Measurements from ENCODE around the gene RABGAP1L.
"Not testable (repeated sequence)": the region's sequence is repeated elsewhere in the genome, so short reads cannot be mapped to it uniquely, and the experiment has no call there.

RABGAP1L gene

DNA sequence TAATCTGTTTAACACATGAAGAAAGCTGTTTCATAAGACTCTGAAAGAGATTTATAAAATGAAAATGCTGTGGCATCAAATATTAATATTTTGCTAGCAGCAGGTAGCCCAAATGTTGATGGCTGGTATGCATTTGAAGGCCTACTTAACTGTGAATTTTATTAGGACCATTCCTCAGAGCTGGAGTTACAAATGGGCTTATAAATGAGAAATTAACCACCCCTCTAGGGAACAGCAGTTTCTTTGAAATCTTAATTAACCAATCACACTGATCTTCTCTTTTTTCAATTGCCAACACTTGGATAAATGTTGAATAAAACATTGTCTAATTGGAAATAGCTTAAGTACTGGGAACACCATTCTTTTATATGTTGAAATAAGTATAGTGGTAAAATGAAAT, 418.4 kb downstream of the RABGAP1L start:
- DNase-seq (ENCODE audit: low read depth) = no peak

- DNase-seq (ENCODE audit: low read depth) = no peak
These were observed 421.5 kb downstream of the RABGAP1L start for GRCh38 chr1:174580801-174581200.

DNA sequence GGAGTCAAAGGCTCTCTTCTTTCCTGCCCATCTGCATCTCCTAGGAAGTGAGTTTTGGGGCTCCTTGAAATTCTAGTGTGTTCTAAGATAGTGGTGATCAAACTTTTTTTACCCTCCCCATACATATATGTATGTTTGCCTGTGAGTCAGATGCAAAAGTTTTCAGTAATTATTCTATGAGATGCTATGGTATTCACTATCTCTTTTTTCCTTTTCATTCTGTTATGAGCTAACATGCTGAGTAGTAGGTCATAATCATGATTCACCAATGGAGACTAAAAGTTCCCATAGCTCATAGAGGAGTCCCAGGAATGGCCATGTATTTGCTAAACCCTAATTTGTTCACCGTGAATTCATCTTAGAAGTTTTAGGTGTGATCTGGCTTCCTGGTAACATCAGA, 424.0 kb downstream of the RABGAP1L start:
- no peak for DNase-seq (ENCODE audit: low read depth)

DNA sequence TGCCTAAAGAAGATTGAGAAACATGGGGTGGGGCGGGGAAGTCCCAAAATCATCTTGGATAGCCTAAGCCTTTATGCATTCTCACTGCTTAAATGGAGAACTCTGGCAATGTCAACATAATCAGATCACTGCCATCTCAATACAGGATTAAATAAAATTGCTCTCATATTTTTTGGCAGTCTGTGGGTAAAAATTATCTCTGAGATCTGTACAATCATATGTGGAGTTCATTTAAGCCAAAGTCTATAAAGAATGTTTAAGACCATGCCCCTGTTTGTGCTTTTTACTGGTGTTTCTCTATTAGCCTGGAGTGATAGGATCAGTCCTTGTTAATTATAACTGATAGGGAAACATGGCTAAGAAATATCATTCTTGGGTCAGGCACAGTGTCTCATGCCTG, 424.8 kb downstream of the RABGAP1L start:
- no peak for DNase-seq (ENCODE audit: low read depth)

DNA sequence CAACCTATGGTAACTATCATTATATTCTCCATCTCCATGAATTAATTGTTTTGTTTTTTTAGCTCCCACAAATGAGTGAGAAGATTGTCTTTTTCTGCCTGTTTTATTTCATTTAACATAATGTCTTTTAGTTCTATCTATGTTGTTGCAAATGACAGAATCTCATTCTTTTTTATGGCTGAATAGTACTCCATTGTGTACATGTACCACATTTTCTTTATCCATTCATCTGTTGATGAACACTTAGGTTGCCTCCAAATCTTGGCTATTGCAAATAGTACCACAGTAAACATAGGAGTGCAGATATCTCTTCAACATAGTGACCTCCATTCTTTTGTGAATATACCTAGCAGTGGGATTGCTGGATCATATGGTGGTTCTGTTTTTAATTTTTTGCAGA, 429.3 kb downstream of the RABGAP1L start:
- not testable (repeated sequence) for DNase-seq (ENCODE audit: low read depth)

DNA sequence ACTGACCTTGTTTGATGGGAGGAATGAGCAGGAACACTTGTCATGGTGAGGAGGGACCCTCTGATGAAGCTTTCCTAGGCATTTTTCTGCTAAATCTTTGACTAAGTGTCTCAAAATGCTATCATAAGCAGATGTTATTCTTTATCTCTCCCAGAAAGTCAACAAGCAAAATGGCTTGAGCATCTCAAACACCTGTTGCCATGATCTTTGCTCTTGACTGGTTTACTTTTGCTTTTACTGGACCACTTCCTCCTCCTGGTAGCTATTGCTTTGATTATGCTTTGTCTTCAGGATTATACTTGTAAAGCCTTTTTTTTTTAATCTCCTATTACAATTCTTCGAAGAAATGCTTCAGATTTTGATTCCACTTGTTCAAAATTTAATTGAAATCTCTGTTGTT, 445.9 kb downstream of the RABGAP1L start:
- DNase-seq (ENCODE audit: low read depth) = no peak

DNA sequence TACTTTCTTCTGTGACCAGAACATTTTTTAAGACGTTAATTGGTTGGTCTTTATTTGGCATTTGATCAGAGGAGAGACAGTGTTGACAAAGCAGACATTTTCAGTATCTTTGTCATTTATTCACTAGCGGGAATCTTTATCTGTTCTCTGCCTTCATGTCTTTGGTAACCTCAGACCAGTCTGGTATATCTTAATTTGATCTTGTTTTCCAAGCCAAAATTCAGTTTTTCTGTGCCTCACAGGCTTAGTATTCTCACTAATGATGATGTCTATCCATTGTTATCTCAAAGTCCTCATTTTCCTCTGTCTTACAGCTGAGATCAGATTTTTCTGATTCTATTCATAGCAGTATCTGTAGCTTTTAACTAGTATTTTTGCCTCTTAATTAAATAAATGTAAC, 447.2 kb downstream of the RABGAP1L start:
- no peak for DNase-seq (ENCODE audit: low read depth)

GRCh38 chr1:174617905-174618304, 458.6 kb downstream of the RABGAP1L start:
- DNase-seq (ENCODE audit: low read depth) = not testable (repeated sequence)

DNA sequence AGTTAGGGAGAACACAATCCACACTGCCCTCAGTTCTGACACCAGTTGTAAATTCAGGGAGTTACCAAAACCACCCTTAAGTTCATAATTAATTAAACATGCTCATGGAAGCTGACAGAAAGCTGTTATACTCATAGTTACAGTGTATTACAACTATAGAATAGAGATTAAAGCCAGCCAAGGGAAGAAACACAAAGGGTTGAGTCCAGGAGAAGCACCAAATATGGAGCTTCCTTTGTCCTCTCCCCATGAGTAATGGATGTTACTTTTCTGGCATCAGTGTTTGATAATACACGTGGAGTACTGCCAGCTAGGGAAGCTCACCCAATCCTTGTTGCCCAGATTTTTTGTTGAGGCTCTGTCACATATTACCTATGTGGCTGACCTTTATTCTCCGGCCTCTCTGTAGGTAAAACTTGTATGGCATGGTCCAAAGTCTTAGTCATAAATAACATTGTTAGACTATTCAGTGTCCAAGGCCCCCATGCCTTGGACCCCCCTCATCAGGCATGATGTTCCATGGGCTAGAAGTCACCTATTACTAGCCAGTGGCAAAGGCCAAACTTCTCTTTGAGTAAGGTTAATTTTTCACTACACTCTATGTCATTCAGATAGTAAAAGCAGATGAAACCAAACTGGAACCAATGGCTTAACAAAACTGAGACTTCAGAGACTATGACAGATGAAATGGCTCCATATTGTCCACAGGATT, 464.2 kb downstream of the RABGAP1L start:
- DNase-seq (ENCODE audit: low read depth) = no peak

DNA sequence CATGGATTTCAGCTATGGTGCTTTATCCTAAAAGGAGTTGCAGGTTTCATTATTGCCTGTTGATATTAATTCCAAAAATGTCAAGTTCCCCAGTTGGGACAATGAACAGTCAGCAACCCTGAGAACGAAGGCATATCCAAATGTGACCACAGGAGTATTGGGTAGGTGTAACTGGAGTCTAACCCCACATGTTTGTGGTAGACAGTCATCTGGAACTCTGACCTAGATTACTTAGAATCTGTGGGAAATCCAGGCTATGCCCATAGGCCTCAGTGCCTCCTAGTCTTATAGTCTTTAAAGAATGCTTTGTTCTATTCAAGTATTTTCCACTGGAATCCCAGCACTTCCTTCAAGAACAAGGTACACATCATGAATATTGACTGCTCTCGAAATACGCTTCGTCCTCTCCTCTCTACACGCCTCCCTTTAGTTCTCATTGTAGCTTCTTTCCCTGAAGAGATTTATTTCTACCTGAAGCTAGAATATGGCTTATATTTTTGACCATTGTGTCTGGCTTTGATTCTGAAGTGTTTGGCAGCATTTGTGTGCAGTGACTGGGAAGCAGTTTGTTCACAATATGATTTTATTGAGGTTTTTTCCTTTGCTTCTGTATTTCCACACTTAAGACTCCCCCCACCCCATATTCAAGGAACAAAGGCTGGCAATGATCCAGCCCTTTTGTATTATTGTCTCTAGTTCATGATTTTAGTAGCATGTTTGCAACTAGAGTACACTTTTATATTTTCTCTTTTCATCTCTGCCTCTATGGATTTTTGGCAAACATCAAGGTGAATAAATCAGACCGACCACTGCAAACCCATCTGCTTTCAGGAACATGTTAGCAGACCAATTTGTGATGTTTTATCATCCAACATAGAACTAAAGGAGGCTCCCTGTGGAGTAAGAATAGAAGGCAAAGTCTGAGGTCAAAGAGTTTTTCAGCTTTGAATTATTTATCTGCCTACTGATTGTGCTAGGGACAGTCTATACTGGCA, 467.0 kb downstream of the RABGAP1L start:
- peak; percentile 4 for DNase-seq (ENCODE audit: low read depth)

GRCh38 chr1:174637487-174637886, 478.2 kb downstream of the RABGAP1L start:
- no peak for DNase-seq (ENCODE audit: low read depth)

DNA sequence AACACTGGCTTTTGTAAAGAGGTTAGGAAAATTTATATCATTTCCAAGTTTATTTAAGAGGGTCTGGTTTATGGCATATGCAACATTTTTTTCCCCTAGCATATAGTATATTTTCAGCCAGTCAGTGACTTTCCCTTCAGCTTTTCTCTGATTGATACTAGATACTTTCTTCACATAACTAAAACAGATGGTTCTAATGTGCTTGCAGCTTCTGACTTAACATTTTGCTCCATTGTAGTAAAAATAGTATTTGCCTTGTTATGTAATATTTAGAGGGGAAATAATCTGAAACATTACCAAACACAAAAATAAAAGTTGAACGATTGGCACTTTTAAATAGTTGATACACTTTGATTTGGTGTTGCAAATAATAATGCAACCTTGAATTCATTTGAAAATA, 480.1 kb downstream of the RABGAP1L start:
- no peak for DNase-seq (ENCODE audit: low read depth)

- DNase-seq (ENCODE audit: low read depth) = no peak
These were observed 481.5 kb downstream of the RABGAP1L start for GRCh38 chr1:174640783-174641182.

DNA sequence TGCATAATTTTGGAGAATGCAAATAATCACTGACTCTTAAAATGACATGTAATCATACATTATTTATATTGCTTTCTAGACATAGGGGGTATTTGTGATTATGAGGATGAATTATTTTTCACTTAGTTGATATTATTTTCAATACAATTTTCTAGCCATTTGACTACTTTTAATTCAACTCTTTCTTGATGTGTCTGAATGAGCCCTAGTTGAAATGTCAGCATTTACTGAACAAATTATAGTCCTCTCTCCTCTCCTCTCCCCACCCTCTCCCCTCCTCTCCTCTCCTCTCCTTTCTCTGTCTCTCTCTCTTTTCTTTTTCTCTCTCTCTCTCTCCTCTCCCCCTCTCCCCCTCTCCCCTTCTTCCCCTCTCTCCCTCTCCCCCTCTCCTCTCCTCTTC, 483.1 kb downstream of the RABGAP1L start:
- no peak for DNase-seq (ENCODE audit: low read depth)

GRCh38 chr1:174643206-174643605, 483.9 kb downstream of the RABGAP1L start:
- no peak for DNase-seq (ENCODE audit: low read depth)

DNA sequence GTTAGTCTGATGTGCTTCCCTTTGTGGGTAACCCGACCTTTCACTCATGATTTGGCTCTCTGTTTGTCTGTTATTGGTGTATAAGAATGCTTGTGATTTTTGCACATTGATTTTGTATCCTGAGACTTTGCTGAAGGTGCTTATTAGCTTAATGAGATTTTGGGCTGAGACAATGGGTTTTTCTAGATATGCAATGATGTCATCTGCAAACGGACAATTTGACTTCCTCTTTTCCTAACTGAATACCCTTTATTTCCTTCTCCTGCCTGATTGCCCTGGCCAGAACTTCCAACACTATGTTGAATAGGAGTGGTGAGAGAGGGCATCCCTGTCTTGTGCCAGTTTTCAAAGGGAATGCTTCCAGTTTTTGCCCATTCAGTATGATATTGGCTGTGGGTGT, 490.3 kb downstream of the RABGAP1L start:
- not testable (repeated sequence) for DNase-seq (ENCODE audit: low read depth)

DNA sequence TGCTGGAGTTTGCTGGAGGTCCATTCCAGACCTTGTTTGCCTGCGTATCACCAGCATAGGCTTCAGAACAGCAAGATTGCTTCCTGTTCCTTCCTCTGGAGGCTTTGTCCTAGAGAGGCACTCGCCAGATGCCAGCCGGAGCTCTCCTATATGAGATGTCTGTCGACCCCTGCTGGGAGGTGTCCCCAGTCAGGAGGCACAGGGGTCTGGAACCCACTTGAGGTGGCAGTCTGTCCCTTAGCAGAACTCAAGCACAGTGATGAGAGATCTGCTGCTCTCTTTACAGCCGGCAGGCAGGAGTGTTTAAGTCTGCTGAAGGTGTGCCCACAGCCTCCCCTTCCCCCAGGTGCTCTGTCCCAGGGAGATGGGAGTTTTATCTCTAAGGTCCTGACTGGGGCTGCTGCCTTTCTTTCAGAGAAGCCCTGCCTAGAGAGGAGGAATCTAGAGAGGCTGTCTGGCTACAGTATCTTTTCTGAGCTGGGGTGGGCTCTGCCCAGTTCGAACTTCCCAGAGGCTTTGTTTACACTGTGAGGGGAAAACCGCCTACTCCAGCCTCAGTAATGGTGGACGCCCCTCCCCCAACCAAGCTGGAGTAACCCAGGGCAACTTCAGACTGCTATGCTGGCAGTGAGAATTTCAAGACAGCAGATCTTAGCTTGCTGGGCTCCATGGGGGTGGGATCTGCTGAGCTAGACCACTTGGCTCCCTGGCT, 493.4 kb downstream of the RABGAP1L start:
- DNase-seq (ENCODE audit: low read depth) = no peak

DNA sequence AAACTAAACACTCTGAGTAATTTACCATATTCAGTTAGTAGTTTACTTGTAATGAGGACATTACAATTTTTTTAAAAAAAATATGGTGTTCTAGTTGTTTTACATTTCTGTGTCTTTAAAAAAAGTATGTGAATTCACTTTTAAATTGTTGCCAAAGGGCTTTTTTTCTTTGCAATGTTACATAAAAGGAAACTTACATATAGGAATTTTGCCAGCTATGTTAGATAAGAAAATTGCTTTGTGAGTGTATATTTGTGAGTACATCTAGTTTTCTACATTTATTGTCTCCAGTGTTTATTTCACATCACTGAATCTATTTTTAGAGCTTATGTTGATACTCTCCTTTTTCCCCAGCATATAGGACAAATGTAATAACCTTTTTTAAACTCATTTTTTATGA, 495.2 kb downstream of the RABGAP1L start:
- no peak for DNase-seq (ENCODE audit: low read depth)

GRCh38 chr1:174656409-174657059, 497.2 kb downstream of the RABGAP1L start:
- no peak for DNase-seq (ENCODE audit: low read depth)

DNA sequence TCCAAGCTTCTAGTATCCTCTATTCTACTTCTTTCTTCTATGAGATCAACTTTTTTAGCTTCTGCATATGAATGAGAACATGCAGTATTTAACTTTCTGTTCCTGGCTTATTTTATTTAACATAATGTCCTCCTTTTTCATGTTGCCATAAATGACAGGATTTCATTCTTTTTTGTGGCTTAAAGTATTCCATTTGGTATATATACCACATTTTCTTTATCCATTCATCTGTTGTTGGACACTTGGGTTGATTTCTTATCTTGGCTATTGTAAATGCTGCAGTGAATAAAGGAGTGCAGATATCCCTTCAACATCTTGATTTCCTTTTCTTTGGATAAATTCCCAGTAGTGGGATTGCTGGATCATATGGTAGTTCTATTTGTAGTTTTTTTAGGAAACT, 498.1 kb downstream of the RABGAP1L start:
- DNase-seq (ENCODE audit: low read depth) = no peak

- DNase-seq (ENCODE audit: low read depth) = no peak
These were observed 498.6 kb downstream of the RABGAP1L start for GRCh38 chr1:174657893-174658292.

DNA sequence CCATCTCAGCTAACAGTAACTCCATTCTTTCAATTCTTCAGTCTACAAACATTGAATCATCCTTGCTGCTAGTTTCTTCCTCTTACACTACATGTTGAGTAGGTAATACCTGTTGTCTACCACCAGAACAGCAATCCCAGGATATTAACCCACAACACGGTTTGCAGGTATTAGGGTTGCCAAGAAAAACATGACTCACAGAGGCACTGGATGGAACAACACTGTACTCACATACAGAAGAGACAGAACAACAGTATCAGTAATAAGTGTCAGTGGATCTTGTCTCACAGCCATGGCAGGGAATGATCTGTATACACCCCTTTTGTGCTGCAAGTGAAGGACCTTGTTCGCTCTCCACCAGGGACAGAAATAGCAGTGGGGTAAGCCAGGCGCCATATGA, 500.5 kb downstream of the RABGAP1L start:
- DNase-seq (ENCODE audit: low read depth) = peak; percentile 10

Data from stromal cell of bone marrow (primary cell).